Left cardiac atrium (tissue), 4 donors: ENCODE data around the gene TSPAN9. TPM values are rescaled to one million over a fixed set of nuclear protein-coding genes. Genes with fewer than 3 reads are reported as not detected.

Source experiments
- ATAC-seq, 2 donors: fragments of 200-7000 bp; cut with Tn5 transposase; one replicate each; pipeline ENCODE4 v1.9.1; 2020; ENCODE audit warnings: mild to moderate bottlenecking in 2 of 2, moderate library complexity in 2 of 2
- DNase-seq: peaks from one replicate; pipeline ENCODE4 v3.0.0-alpha.2; 2020
- intact Hi-C, 2 donors: fragments of 100-400 bp; cut with DNase I; formaldehyde crosslinking; loops; one replicate each; pipeline versions ENCODE4 v1.14.1 to v1.15.1; 2022 to 2023
- total RNA-seq, 2 donors: library from RNA; stranded (reverse); fragmentation: NEBNext Ultra II Directional; extraction: Animal tissue kit (Norgen Biotek cat#: 25700); gene quantifications; one replicate each; pipeline ENCODE4 v1.2.1, GENCODE V29; 2021
- donor health status: DM: no; HTN: yes; CAD: no.
- donor health status: DM: no; HTN: yes; CAD: no; lungs with severe emphysema.
- donor health status: DM: yes; HTN: yes; CAD: no.
- donor health status: Dilated cardiomyopathy.

The TSPAN9 gene
- total RNA-seq, 2 donors from 2014 or later, result 125 to 201 TPM

DNA sequence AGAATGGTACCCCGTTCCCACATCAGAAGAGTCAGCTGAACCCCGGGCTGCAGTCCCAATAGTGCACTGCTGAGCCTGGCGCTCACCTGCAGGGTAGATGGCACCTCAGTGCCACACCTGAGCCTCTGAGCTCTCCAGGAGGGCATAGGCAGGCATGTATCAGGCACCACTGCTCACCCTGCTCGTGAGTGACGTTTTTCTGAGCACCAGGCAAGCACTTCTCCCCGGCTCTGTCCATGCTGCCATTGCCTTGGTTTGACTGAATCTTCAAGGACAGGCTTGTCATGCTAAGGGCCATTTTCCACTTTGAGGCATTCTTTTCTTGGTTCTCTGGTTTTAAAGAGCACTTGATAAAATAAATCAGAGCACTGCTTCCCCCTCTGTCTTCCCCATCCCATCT is 252.2 kb downstream of the TSPAN9 start:
- ATAC-seq (no peak), DNase-seq (peak; percentile 7)
- intact Hi-C loops, result no loop called here

DNA sequence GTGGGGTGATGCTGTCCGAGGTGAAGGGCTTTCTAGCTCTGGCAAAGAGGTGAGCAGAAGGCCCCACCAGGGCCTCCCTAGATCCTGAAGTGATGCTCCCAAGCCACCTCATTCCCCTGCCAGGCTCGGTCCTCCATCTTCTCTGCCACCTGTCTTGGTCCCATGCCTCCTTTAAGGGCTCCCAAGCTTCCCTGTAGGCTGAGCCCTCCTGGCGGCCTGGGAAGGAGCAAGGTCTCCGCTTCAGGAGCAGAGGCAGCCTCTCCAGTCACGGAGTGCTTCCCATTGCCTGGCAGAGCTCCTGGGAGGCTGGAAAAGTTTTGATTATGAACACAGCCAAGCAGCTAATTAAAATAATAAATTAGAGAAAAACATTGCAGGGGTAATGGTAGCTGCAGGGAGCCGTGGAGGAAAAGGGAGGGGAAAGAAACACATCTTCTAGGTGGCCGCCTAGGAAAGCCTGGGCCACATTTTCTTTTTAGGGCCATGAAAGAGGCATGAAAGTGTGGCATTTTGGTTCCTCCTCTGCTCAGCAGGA is 253.9 kb downstream of the TSPAN9 start:
- intact Hi-C loops, result no loop called here
- DNase-seq (no peak), ATAC-seq (no peak)

DNA sequence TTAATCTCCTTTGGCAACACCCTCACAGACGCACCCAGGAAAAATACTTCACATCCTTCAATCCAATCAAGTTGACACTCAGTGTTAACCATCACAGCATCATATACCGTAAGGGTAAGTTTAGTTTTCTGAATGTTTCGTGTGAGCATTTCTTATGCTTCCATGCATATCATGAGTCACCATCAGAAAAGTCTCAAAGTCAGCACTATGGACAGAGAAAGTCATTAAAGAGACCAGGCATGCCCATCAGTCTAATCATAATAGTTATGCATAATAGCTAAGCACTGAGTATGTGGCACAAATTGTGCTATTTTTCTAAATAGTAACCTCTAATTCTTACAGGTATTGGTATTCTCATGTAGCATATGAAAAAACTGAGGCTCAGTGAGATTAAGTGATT is 255.0 kb downstream of the TSPAN9 start:
- no peak for DNase-seq
- intact Hi-C loops, result no loop called here
- ATAC-seq, result no peak

DNA sequence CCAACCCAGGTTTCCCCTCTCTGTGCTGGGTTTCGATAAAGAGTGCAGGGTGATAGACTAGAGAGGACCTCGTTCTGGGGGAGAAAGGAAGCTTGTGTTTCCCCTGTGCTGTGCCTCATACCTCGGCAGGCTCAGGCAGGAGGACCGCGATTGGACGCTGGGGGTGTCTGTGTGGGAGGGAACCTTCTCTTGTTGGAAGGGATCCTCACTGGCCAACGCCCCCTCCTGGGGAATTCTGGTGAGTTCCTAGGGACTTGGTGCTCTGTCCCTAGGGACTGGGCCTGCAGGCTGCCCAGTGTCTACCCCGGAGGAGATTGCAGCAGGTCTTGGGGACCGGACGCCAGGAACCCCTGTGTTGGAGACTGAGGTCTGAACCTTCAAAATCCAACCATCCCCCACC is 256.4 kb downstream of the TSPAN9 start:
- intact Hi-C loops, result no loop called here
- ATAC-seq, result peak; percentile 70 to 74

DNA sequence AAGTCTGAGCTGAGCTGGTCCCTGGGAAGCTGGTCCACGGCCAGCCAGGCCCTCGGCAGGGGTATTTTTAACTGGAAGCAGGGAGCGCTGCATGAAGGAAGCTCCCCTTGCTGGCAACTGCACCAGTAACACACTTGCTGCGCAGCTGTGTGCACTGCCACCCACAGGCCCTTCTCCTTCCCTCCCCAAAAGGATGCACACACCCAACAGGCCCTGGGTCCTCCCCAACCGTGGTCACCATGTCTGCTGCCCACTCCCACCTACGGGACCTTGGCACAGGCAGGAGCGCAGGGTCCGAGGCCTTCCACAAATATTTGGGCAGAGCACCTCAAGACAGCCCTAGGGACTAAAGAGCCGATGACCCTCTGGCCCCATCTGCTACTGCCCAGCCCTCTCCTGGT is 256.8 kb downstream of the TSPAN9 start:
- ATAC-seq (peak; percentile 59 to 77), DNase-seq (peak; percentile 34)
- intact Hi-C loops, result no loop called here

More for the DNA sequence above, 256.4 kb downstream of the TSPAN9 start:
- peak; percentile 35 for DNase-seq

DNA sequence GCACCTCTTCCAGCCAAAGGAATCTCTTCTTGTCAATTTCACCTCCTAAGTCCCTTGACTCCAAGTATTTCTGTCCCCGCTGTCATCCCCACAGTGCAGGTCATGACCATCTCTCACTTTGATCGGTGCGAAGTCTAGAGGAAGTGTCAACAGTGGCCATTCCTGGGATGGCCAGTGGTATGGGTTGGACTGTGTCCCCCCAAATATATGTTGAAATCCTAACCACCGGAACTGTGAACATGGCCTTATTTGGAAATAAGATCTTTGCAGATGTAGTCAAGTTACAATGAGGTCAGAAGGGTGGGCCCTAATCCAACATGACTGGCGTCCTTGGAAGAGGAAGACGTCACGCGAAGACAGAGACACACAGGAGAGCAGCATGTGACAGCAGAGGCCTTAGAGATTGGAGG is 257.9 kb downstream of the TSPAN9 start:
- intact Hi-C loops, result no loop called here

More for the DNA sequence above, 257.9 kb downstream of the TSPAN9 start:
- ATAC-seq (no peak), DNase-seq (no peak)

Other genes with a start within 250 kb of the TSPAN9 start
- 1 to 10 TPM; 1.8 to 2.8 TPM for gene NRIP2, start 242.3 kb upstream of the TSPAN9 start, total RNA-seq
- not detected for gene TEX52, start 220.3 kb upstream of the TSPAN9 start, total RNA-seq
- 1 to 10 TPM in 1 of 2 donors, under 1 TPM in 1; 0.44 to 3.3 TPM for gene FOXM1, start 200.2 kb upstream of the TSPAN9 start, total RNA-seq
- gene RHNO1, start 200.2 kb upstream of the TSPAN9 start, total RNA-seq, result 1 to 10 TPM; 7.2 to 9.4 TPM
- 10 to 100 TPM; 12.5 to 14.2 TPM for gene TULP3, start 186.5 kb upstream of the TSPAN9 start, total RNA-seq
- 10 to 100 TPM; 16.9 to 31.2 TPM for gene TEAD4, start 118.0 kb upstream of the TSPAN9 start, total RNA-seq